HL-60 (cell line): Measurements from ENCODE around the gene ORMDL2.

Experiments
- GABPA ChIP-seq: IDR thresholded peaks from 2 replicates; pipeline ENCODE4 v1.6.1; 2012; ENCODE audit warnings: low read depth
- POLR2AphosphoS5 ChIP-seq: IDR thresholded peaks from 2 replicates; pipeline ENCODE4 v1.6.1; 2012; ENCODE audit warnings: low read depth
- TF ChIP-seq, protein P1 (sequence below): IDR thresholded peaks from one replicate; pipeline ENCODE4 v1.5.1; 2011; ENCODE audit warnings: low read length, control low read depth, inconsistent platforms; ENCODE audit not compliant: insufficient read depth

- TF ChIP-seq, protein P1, sequence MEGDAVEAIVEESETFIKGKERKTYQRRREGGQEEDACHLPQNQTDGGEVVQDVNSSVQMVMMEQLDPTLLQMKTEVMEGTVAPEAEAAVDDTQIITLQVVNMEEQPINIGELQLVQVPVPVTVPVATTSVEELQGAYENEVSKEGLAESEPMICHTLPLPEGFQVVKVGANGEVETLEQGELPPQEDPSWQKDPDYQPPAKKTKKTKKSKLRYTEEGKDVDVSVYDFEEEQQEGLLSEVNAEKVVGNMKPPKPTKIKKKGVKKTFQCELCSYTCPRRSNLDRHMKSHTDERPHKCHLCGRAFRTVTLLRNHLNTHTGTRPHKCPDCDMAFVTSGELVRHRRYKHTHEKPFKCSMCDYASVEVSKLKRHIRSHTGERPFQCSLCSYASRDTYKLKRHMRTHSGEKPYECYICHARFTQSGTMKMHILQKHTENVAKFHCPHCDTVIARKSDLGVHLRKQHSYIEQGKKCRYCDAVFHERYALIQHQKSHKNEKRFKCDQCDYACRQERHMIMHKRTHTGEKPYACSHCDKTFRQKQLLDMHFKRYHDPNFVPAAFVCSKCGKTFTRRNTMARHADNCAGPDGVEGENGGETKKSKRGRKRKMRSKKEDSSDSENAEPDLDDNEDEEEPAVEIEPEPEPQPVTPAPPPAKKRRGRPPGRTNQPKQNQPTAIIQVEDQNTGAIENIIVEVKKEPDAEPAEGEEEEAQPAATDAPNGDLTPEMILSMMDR = no peak
- TF ChIP-seq POLR2AphosphoS5 (no peak), GABPA (no peak)
These were observed 21.9 kb upstream of the ORMDL2 start for GRCh38 chr12:55795950-55796349.
